ENCODE results near the gene DOHH.

DNA sequence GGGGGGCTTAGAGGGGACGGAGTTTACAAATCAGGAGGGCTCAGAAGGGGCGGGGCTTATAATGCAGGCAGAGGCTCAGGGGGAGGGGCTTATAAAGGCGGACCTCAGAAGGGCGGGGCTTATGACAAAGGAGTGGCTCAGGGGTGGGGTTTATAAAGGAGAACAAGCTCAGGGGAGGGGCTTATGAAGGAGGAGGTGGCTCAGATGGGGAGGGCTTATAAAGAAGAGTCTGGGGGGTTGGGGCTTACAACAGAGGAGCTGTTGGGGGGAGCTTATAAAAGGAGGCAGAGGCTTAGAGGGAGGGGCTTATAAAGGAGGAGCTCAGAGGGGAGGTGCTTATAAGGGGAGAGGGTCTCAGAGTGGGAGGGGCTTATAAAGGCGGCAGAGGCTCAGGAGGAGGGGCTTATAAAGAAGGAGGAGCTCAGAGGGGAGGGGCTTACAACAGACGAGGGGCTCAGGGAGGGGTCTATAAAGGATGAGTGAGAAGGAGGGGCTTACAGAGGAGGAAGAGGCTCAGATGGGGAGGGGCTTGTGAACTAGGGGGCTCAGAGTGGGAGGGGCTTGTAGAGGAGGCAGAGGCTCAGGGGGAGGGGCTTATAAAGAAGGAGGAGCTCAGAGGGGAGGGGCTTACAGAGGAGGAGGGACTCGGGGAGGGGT is 21.2 kb downstream of the DOHH start:
- TF ChIP-seq, protein P1, sequence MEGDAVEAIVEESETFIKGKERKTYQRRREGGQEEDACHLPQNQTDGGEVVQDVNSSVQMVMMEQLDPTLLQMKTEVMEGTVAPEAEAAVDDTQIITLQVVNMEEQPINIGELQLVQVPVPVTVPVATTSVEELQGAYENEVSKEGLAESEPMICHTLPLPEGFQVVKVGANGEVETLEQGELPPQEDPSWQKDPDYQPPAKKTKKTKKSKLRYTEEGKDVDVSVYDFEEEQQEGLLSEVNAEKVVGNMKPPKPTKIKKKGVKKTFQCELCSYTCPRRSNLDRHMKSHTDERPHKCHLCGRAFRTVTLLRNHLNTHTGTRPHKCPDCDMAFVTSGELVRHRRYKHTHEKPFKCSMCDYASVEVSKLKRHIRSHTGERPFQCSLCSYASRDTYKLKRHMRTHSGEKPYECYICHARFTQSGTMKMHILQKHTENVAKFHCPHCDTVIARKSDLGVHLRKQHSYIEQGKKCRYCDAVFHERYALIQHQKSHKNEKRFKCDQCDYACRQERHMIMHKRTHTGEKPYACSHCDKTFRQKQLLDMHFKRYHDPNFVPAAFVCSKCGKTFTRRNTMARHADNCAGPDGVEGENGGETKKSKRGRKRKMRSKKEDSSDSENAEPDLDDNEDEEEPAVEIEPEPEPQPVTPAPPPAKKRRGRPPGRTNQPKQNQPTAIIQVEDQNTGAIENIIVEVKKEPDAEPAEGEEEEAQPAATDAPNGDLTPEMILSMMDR (IDR thresholded peaks at IDR 0.05), result no peak
- TF ChIP-seq POLR2A (IDR thresholded peaks at IDR 0.05), result no peak

All from gastroesophageal sphincter (tissue), 3 donors.